Myocyte (in vitro differentiated cells): ENCODE measurements around the gene SCD. TPM values are rescaled to one million over a fixed set of nuclear protein-coding genes. Genes with fewer than 3 reads are reported as not detected.
"Not testable (repeated sequence)": the region's sequence is repeated elsewhere in the genome, so short reads cannot be mapped to it uniquely, and the experiment has no call there.

Experiments used
- DNase-seq: peaks from one replicate; pipeline ENCODE4 v3.0.0-alpha.2; 2012; ENCODE audit warnings: low read depth
- total RNA-seq: library from RNA; depleted of rRNA; stranded (reverse); fragments of >200 nt; gene quantifications from 2 replicates; pipeline ENCODE4 v1.2.3, GENCODE V29; 2014

The SCD gene
- total RNA-seq, 1 donor from 2014 or later, result 937 TPM

DNA sequence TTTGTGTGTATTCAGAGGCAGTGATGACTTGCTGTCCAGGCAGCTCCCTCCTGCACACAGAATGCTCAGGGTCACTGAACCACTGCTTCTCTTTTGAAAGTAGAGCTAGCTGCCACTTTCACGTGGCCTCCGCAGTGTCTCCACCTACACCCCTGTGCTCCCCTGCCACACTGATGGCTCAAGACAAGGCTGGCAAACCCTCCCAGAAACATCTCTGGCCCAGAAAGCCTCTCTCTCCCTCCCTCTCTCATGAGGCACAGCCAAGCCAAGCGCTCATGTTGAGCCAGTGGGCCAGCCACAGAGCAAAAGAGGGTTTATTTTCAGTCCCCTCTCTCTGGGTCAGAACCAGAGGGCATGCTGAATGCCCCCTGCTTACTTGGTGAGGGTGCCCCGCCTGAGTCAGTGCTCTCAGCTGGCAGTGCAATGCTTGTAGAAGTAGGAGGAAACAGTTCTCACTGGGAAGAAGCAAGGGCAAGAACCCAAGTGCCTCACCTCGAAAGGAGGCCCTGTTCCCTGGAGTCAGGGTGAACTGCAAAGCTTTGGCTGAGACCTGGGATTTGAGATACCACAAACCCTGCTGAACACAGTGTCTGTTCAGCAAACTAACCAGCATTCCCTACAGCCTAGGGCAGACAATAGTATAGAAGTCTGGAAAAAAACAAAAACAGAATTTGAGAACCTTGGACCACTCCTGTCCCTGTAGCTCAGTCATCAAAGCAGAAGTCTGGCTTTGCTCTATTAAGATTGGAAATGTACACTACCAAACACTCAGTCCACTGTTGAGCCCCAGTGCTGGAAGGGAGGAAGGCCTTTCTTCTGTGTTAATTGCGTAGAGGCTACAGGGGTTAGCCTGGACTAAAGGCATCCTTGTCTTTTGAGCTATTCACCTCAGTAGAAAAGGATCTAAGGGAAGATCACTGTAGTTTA lies 15.8 kb downstream of the SCD start:
- no peak for DNase-seq

GRCh38 chr10:100364175-100364574 lies 17.1 kb downstream of the SCD start:
- no peak for DNase-seq

- DNase-seq, result peak; percentile 93
These were observed 17.8 kb downstream of the SCD start for GRCh38 chr10:100364735-100365391.

GRCh38 chr10:100368721-100369120 lies 21.7 kb downstream of the SCD start:
- DNase-seq, result no peak

DNA sequence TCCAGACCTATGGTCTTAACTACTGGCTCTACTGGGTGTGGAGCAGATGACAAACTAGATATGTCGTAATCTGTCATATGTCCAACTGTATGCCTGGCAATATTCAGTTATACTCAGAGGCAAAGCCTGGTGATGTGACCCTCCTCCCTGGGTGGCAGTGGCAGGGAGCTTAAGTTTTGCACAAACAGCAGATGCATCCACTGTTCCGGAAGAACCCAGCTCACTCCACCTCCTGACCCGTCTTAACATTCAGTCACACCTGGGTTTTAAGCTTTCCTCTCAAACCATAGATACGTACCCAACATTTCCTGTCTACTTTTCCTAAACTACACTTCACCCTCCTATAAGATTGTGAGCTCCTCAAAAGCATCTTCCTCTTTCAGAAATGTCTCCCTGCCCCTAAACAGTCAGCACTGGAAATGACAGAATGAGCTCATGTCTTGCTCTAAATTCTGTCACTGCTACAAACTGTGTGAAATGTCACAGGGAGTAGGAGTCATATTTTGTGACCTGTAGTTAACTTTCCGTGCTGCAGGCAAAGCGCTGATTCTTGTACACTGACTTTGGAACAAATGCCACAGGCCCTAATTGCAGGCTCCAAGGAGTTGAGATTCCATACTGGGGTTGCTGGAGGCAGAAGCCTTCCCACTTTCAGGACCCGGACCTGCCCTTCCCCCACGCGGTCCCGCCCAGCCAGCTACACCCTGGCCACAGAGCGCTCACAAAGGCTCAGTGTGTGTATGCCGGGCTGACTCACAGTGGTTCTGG lies 23.9 kb downstream of the SCD start:
- DNase-seq, result peak; percentile 94

DNA sequence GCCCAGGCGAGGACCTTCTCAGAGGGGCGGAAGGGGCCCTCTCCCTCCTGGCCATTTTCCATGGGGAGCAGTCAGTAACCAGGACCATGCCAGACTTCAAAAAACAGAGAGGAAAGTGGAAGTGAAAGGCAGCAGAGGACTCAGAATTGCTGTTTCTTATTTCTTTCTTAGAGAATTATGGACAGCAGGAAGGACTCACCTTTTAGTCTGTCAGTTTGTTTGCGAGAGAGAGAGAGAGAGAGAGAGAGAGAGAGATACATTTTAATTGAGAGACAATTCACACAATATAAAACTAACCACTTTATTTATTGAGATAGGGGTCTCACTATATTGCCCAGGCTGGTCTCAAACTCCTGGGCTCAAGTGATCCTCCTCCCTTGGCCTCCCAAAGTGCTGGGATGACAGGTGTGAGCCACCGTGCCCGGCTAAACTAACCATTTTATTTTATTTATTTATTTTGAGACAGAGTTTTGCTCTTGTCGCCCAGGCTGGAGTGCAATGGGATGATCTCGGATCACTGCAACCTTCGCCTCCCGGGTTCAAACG lies 24.5 kb downstream of the SCD start:
- no peak for DNase-seq

GRCh38 chr10:100372415-100373297 lies 25.6 kb downstream of the SCD start:
- DNase-seq, result no peak

DNA sequence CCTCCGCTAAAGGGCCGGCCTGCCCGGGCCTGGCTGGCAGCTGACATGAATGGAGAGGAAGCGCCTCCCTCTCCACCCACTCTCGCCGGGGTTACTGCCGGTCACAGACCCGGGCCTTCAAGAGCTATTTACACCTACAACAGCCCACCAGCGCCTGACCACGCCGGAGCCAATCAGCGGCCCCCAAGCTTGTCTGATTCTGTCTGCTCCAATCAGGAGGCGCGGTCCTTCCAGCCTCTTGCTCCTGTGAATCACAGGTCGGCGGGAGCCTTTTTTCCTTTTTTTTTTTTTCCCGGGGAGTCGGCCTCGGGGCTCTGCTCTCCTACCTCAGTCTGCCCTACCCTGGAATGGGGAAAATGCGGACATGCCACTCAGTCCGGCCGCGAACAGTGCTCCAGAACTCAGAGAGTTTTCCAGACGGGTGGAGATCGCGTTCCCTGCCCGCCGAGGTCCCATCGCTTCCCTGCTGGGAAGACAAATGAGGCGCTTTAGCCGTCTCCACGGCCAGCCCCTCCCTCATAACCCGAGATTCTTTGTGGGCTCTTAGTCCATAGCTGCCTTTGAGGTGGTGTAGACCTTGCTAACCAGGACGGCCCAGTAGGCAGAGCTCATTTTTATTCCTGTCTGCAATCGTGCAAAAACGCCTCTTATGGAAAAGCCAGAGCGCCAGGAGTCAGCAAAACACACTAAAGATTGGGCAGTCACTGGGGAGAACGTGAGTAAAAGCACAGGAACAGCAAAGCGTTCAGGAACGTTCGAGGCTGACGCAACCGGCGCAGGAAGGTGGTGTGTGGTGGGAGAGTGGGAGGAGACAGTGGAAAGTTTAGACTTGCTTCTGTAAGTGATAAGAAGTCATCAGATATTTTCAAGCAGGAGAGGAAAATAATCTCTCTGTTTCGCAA lies 26.5 kb downstream of the SCD start:
- DNase-seq, result peak; percentile 100

- no peak for DNase-seq
These were observed 27.2 kb downstream of the SCD start for GRCh38 chr10:100374200-100374655.

GRCh38 chr10:100374677-100375353 lies 27.8 kb downstream of the SCD start:
- not testable (repeated sequence) for DNase-seq

GRCh38 chr10:100376656-100377055 lies 29.6 kb downstream of the SCD start:
- DNase-seq, result not testable (repeated sequence)

GRCh38 chr10:100377830-100378229 lies 30.8 kb downstream of the SCD start:
- no peak for DNase-seq

- no peak for DNase-seq
These were observed 33.4 kb downstream of the SCD start for GRCh38 chr10:100380400-100380799.

DNA sequence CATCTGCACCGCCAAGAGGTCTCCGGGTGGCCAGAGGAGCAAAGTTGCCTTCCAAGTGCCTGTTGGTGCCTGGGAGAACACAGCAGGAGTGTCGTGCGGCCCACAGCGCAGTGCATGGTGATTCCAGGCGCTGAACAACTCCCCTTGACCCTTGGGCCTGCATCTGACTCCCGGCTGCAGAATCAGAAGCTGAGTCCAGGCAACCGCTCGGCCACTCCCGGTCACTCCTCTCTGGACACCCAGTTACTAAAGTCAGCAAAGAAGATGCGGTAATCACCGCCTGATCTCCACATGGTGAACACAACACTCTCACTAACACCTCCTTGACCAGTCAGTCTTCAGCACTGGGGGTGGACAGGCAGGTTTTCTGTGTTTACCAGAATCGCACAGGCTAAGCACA lies 35.5 kb downstream of the SCD start:
- DNase-seq, result no peak

DNA sequence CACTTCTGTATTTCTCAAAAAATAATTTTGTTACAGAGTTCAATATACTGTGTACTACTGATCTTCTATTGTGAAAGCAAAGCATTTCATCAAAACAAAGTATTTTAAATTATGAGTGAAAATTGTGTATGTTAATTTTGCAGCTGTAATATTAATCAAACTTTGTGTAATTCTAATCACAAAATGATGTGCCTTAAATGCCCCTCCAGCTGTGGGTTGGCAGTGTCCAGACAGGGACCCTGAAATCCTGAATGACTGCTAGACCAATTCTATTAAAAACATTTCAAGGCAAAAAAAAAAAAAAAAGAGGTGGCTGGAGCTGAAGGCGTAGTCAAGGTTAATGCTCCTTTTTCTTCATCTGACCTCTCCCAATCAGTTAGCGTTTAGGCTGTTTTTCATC lies 36.2 kb downstream of the SCD start:
- DNase-seq, result no peak

DNA sequence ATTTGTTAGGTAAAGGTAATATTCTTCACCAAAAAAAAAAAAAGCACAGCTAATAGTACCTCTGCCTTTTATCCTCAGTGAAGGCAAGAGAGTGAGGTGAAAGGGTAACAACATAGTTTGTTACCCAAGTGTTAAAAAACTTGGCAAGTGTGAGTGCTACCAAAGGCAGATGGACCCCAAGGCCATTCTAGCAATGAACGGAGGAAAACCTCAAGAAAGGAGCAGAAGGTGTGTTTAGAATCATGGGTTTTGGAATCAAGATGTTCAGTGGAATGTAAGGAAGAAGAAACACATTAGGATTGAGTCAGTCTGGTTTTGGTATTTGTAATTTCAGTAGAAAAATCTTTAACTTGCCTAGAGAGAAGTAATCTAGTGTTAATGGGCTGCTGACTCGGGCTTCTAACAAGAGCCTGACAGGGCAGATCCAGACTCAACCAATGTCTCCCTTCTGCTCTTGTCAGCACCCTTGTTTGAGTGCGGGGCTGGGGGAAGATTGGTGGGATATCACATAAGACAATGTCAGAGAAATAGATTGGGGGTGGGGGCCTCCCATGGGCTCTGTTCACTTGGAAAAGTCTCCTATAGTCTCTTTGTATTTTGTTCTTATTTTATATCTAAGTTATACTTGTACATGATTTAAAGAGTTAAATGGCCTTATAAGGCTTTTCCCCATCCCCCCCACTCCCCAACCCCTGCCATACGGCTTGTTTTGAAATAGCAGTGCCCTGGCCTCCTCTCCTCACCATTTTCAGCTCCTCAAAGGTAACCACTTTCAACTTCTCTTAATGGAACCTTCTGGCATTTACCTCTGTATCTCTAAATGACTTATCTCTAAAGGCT lies 44.4 kb downstream of the SCD start:
- no peak for DNase-seq

DNA sequence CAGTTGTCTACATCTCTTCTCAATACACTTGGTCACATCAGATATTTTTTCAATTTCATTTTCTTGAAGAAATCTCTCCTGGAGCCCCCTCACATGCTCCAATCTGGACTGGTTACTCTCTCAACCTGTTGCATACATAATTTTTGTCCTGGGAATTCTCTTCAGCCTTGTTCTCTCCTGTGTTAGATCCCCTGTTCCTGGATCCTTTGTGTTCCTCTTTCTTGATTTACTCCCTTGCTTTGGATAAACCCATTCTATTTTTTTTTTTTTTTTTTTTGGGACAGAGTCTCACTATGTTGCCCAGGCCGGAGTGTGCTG lies 45.6 kb downstream of the SCD start:
- DNase-seq, result no peak

- DNase-seq, result no peak
These were observed 48.6 kb downstream of the SCD start for GRCh38 chr10:100395626-100396025.
